ENCODE measurements around the gene NAXD. TPM values are rescaled to one million over a fixed set of nuclear protein-coding genes. Genes with fewer than 3 reads are reported as not detected.
A peak's percentile ranks its signal among the peaks of the same experiment; 100 is the strongest.
"Not testable (repeated sequence)": the region's sequence is repeated elsewhere in the genome, so short reads cannot be mapped to it uniquely, and the experiment has no call there.

Gene NAXD
- total RNA-seq, 1 donor from 2014 or later: 20.8 TPM

DNA sequence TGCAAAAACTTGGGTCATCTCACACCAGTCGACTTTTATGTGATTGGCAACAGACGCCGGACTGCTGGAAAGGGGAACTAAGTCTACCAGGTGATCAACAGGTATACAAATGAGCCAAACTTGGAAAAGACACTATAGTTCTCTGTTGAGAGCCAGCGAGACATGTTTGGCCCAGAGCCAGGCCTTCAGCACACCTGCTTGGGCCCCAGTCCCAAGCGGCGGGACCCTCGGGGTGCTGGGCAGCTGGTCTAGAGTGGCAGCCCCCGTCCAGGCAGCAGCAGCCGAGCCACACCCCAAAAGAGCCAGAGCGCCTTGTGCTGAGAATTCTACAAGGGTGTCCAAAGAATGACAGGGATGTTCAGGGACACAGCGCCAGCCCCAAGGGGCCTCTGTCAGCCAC is 28.0 kb downstream of the NAXD start:
- DNase-seq (ENCODE audit: low read depth in 2 of 2): no peak

- no peak for DNase-seq (ENCODE audit: low read depth in 2 of 2)
These were observed 28.6 kb downstream of the NAXD start for GRCh38 chr13:110643768-110644421.

DNA sequence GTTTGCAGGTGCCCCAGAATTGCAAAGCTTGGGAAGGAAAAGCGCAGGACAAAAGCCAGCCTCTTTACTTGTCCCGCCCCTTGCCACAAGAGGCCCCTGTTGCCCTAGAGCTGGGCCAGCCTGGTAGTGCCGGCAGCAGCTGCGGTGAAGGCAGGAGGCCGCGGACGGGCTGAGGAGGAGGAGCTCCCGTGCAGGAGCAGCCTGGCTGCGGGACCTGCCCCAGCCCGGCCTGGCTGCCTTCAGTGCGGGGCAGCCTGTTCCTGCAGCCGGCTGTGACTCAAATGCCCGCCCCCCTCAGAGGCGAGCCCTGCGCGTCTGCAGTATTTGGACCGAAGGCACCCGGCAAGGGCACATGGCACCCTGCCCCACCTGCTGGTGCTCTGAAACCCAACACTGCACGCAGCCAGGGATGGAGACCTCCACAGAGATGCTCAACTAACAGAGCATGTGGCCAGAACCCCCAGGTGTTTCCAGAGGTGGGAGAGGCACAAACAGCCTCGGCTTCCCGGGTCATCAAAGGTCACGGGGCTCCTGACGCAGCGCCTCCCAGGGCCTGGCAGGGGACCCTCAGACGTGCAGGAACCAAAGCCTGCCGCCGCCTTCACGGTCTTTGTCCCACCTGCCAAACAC is 29.7 kb downstream of the NAXD start:
- peak; percentile 28 to 47 for DNase-seq (ENCODE audit: low read depth in 2 of 2)

- DNase-seq (ENCODE audit: low read depth in 2 of 2): no peak
These were observed 30.4 kb downstream of the NAXD start for GRCh38 chr13:110645750-110646149.

DNA sequence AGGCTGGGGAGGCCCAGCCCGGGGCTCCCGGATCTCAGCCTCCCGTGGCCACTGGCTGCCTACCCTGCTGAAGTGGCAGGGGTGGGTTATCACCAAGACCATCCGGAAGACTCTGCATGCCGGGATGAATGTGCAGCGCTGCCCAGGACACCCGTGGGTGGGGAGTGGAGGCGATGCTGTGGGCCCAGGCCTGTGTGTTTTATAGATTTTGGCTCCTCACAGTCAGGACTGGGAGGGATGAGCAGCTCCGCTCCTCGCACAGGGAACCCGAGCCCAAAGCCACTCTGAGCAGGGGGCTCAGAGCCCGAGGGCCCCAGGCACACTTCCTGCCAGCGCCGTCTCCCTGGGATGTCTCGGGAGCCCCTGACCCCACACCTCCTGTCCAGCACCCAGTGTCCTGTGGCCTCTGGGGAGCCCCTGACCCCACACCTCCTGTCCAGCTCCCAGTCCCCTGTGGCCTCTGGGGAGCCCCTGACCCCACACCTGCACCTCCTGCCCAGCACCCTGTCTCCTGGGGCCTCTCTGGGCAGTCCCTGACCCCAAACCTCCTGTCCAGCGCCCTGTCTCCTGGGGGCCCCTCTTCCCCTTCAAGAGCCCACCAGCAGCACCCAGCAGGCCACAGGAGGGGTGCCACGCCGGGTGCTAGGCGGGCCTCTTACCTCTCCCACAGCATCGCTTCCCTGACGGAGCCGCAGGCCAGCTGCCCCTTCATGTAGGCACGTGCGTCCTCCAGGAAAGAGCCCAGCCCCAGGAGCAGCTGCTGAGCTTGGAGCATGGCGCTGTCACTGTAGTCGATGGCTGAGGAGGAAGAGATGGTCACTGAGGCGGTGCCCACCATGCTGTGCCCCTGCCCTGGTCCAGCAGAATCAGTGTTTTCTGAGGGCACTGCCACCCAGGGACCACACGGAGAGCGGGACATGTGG is 31.4 kb downstream of the NAXD start:
- no peak for DNase-seq (ENCODE audit: low read depth in 2 of 2)

GRCh38 chr13:110647365-110647737 is 32.0 kb downstream of the NAXD start:
- no peak for DNase-seq (ENCODE audit: low read depth in 2 of 2)

DNA sequence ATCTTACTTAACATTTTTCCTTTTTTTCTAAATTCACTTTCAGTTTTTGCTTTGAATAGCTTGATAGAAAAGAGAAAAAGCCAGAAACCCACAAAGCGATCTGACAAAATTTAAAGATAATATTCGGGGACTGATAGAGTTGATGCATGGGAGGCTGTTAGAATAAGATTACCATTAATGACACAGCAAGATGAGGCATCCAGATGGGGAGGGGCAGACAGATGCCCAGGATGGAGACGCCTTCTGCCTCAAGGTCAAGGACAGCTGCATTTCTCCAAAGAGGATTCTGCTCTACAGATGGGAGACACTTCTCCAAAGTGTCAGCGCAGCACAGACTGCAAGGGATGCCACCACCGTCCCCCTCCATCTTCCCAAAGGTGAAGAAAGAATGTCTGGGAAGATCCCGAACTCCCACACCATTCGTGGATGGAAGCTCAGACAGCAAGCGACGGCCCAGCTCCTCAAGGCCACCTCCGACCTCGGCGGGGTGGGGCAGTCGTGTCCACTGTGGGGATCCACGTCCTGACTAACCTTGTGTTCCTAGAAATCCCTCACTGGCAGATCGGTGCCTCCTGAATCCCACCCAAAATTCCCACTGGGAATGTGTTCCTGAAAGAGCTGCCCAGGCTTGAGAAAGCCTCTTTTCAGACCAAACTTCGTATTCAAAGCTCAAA is 32.9 kb downstream of the NAXD start:
- DNase-seq (ENCODE audit: low read depth in 2 of 2): no peak

DNA sequence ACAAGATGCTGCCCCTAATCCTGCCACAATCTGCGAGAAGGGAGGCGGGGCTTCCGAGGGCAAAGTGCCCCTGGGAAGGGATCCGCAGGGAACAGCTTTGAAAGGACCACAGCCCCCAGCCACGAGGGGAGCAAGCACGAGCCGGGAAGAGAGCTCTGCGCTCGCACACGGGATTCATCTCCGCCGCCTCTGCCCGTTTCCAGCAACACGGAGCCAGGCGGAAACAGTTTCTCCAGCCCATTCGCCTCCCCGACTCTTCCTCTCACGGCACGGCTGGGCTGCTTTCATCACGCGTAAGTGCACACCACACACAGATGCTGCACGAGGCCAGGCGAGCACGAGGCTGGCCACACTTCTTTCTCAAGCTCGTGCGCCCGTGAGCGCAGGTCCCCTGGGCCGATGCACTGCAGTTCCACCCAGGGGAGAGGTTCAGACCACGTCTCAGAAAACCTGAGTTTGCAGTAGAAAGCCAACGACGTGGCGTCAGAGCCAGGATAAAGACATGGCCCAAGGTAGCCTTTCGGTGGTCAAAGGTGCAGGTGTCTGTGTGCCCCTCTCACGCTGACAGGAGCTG is 33.6 kb downstream of the NAXD start:
- no peak for DNase-seq (ENCODE audit: low read depth in 2 of 2)

DNA sequence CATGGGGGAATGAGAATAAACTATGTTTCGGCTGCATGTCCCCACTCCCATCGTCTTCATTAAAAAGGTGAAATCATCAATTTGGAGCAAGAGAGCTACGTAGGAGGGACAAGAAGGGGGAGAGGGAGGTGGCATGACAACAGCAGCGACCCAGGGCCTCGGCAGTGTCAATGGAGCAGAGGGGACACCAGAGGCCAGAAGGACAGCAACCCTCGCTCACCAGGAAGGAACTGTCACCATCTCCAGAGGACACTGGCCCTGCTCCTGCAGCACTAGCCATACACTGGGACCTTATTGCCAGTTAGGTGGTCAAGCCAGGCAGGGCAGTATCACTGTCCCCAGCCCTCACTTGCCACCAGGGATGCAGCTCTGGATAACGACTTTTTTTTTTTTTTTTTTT is 34.2 kb downstream of the NAXD start:
- DNase-seq (ENCODE audit: low read depth in 2 of 2): no peak

DNA sequence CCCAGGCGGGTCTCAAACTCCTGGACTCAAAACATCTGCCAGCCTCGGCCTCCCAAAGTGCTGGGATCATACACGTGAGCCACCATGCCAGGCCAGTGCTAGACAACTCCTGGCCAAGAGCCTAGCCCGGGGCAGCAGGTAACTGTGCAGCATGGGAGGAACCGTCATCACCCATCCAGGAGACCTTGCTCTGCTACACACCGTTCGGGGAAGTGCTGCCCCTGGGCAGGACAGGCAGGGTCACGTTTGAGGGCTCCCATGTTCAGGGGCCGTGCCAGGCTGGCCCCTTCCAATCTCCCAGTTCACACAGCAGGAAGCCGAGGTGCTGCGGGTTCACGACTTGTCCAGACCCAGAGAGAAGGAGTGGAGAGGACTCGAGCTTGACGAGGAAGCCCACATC is 35.1 kb downstream of the NAXD start:
- DNase-seq (ENCODE audit: low read depth in 2 of 2): no peak

DNA sequence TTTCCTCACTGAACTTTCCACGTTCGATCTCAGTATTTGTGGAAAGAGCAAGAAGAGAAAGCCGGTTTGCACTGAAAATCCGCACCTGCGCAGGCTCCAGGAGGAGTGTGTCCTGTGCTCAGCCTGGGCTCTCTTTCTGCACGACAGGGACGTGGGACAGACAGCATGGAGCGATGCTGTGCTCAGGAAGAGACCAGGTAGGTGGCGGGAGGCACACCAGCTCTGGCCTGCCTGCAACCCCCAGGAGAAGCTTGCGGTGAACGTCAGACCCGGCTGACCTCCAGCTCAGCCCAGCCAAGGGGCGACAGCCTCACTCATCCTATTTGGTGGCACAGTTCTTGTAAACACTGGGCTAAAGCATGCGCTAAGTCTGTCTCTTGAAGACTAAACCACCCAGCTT is 35.9 kb downstream of the NAXD start:
- DNase-seq (ENCODE audit: low read depth in 2 of 2): no peak

DNA sequence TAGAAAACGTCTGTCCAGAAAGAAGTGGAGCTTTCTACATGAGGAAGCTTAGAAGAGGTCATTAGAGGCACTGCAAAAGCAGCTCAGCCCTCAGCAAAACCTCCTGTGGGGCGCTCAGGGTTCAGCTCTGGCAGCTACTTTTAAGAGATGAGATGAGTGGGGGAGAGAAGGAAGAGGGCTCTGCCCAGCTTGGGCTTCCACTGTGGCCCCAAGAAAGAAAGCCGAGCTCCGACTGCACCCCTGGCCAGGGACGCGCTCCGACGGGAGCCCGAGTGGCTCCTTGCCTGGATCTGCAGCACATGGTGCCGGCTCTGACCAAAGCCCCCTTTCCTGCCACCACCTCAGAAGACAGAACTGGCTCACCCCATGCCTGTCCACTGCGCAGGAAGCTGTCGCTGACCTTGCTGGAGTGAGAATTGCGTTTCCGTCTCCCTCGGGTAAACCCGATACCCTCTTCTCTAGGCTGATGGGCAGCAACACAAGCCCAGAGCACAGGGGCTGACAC is 36.4 kb downstream of the NAXD start:
- DNase-seq (ENCODE audit: low read depth in 2 of 2): no peak

- DNase-seq (ENCODE audit: low read depth in 2 of 2): no peak
These were observed 36.9 kb downstream of the NAXD start for GRCh38 chr13:110652231-110652730.

GRCh38 chr13:110652764-110653163 is 37.4 kb downstream of the NAXD start:
- no peak for DNase-seq (ENCODE audit: low read depth in 2 of 2)

GRCh38 chr13:110653271-110653670 is 37.9 kb downstream of the NAXD start:
- no peak for DNase-seq (ENCODE audit: low read depth in 2 of 2)

DNA sequence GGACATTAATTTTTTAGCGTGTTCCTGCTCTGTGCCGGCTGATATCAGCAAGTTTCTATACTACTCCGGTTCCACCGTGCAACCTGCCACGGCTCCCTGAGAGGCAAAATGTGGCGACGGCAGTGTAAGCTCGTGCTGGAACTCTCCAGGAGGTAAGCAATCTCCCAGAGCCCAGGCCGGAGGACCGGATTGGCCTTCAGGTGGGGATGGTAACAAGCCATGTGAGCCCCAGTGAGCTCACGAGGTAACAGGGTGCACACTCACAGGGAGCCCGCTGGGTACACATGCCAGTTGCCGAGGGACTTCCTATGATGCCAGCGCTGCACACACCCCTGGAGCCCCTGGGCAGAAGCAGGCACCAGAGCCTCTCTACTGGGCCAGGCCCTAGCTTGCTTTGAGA is 38.5 kb downstream of the NAXD start:
- DNase-seq (ENCODE audit: low read depth in 2 of 2): no peak

DNA sequence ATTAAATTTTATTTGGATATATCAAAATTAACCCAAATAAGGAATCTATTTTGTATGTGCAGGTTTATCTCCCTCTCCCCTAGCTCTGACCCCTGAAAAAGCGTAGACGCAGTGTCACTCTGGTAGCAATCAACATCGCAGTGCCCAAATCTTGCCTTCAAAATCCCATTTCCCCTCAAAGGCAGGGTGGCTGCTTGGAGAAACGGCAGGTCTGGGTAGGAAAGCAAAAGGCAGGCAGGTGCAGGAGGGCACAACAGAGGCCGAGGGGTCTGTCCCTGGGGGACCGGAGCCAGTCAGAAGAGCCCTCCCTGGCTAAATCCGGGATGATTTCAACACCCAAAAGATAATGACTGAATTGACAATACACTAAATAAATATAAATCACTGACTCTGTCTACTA is 41.9 kb downstream of the NAXD start:
- no peak for DNase-seq (ENCODE audit: low read depth in 2 of 2)

GRCh38 chr13:110658218-110658911 is 43.0 kb downstream of the NAXD start:
- DNase-seq (ENCODE audit: low read depth in 2 of 2): not testable (repeated sequence)

GRCh38 chr13:110661256-110661655 is 45.9 kb downstream of the NAXD start:
- DNase-seq (ENCODE audit: low read depth in 2 of 2): no peak

DNA sequence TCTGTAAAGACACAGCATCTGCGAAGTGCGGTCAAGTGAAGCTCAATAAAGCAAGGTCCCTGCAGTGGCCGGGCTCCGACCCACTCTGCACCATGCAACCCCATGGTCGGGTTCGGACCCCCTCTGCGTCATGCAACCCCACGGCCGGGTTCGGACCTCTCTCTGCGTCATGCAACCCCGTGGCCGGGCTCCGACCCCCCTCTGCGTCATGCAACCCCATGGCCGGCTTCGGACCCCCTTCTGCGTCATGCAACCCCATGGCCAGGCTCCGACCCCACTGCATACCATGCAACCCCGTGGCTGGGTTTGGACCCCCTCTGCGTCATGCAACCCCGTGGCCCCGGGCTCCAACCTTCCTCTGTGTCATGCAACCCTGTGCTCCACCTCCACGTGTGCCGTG is 46.7 kb downstream of the NAXD start:
- DNase-seq (ENCODE audit: low read depth in 2 of 2): no peak

Data from lung microvascular endothelial cell (primary cell).